ENCODE measurements around the gene ABCA1. TPM values are rescaled to one million over a fixed set of nuclear protein-coding genes. Genes with fewer than 3 reads are reported as not detected.

Gene ABCA1
- total RNA-seq, 1 experiment from 2014 or later: 11.6 TPM

DNA sequence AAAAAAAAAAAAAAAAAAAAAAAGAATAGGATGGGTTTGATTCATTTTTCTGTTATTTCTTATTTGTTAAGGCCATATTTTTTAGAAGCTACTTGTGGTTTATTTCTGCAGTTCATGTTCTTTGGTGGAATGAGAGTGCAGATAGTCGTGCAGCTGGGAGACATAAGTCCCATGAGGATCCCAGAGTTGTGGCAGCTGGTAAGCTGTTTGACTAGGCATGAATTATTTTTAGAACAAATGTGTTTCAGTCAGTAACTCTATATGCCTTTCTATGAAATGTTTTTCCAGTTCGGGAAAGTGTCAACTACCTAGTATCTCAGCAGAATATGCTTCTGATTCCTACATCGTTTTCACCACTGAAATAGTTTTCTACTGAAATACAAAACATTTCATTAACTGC is 169.0 kb downstream of the ABCA1 start:
- DNase-seq (ENCODE audit: low spot score): no peak

GRCh38 chr9:104750185-104750767 is 177.7 kb downstream of the ABCA1 start:
- DNase-seq (ENCODE audit: low spot score): no peak

- DNase-seq (ENCODE audit: low spot score): no peak
Observed at GRCh38 chr9:104748359-104749031, 179.5 kb downstream of the ABCA1 start.

- peak; percentile 61 for DNase-seq (ENCODE audit: low spot score)
Observed at GRCh38 chr9:104747565-104748358, 180.2 kb downstream of the ABCA1 start, which contains the start of gene NIPSNAP3A. Gene NIPSNAP3A (plus strand): TSS chr9:104747683. CDS start chr9:104747793, 110 bp downstream.

DNA sequence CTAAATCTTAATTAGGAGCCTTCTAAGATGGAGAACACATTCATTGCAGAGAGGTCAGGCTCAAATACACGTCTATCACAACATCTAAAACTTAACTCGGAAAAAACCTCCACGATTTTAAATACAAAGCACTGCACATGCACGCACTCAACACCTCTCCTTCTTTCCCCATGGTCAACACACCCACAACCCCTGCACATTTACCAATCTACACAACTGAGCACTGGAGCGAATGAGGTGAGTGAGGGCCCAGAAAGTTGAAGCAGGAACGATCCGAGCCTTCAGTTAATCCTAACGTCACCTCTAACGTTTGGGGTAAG is 180.8 kb downstream of the ABCA1 start:
- DNase-seq (ENCODE audit: low spot score): no peak

DNA sequence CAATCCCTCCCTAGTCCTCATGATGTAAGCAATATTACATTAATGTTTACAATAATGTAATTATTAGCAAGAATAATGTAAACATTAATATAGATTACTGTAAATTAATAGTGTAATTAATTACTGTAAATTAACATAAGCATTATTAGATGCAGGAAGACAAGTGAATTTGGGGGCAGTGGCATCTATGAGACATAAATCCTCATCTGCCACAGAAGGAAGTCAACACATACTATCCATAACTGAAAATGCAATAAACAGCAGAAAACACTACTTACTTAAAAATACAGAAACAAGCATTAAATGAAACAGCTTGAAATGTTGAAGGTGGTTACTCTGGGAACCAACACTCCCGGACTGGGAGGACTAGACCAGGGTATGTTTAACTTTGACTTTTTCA is 181.2 kb downstream of the ABCA1 start:
- DNase-seq (ENCODE audit: low spot score): no peak

- DNase-seq (ENCODE audit: low spot score): no peak
Observed at GRCh38 chr9:104746285-104746684, 181.7 kb downstream of the ABCA1 start.

DNA sequence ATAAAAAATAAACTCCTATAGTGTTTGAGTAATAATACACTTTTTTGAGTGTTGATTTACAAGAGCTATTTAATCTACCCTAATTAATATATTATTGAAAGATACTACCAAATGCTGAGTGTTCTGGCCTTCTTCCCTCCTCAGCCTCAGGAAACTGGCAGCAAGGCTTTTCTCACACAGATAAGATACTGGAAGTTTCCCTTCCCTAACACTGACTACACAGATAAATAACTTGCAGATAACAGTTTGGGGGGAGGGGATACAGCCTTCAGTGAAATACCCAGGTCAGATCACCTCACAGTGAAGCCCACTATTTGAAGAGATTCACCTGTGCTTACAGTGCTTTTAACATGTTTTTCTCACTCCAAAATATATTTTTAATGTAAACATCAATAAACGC is 182.1 kb downstream of the ABCA1 start:
- no peak for DNase-seq (ENCODE audit: low spot score)

DNA sequence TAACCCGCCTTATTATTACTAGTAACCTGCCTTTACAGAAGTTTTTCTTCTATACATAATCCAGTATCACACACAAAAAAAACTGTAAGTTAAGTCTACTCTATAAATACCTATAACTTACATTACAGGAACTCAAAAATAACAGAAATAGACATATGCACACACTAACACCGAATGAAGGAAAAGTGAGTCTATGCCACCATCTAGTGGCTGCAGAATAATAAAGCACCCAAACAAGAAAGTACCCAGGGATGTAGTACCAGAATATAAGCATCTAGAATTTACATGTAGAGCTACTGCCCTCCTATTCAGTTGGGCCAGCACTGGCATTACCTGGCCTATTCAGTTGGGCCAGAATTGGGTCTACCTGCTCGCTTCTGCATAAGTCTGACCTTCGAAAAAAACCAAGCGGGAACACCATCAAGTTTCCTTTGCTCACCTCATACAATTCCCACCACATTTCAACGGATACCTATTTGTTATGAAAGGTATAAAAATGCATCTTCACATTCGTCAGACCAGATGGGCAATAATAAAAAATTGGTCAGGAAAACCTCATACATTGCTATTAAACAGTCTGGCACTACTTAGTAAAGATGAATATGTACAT is 184.5 kb downstream of the ABCA1 start:
- DNase-seq (ENCODE audit: low spot score): peak; percentile 65

DNA sequence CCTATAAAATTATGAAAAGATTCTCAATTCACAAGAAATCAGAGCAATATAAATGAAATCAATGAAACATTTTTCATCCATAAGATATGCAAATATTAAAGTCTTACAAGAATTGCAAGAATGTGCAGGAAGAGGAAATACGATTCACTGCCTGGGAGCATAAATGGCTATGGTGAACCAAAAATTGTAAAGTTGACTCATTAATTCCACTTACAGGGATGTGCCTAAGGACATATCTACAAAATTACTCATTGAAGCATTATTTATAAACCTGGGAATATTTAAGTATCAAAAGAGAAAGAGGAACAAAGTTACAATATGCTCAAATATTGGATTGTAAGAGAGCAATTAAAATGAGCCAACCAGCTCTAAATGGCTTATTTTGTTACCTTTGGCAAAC is 187.3 kb downstream of the ABCA1 start:
- no peak for DNase-seq (ENCODE audit: low spot score)

GRCh38 chr9:104738452-104738851 is 189.5 kb downstream of the ABCA1 start:
- no peak for DNase-seq (ENCODE audit: low spot score)

Other genes starting within 250 kb of the ABCA1 start
- gene OR13D1, start 233.6 kb downstream of the ABCA1 start, total RNA-seq (2014; rRNA removed; shearing (Covaris generic)): not detected in 2 replicates
- gene NIPSNAP3A, start 180.5 kb downstream of the ABCA1 start, total RNA-seq (2014; rRNA removed; shearing (Covaris generic)): 38.4 and 44.3 TPM in 2 replicates
- 0.62 and 1.5 TPM in 2 replicates for gene NIPSNAP3B, start 164.0 kb downstream of the ABCA1 start, total RNA-seq (2014; rRNA removed; shearing (Covaris generic))

Data from H4 (cell line).